ENCODE data around the gene RNF150. TPM values are rescaled to one million over a fixed set of nuclear protein-coding genes. Genes with fewer than 3 reads are reported as not detected.
"Not testable (repeated sequence)": the region's sequence is repeated elsewhere in the genome, so short reads cannot be mapped to it uniquely, and the experiment has no call there.

The RNF150 gene
- total and polyA plus RNA-seq, 9 donors, result 7.6 to 43.2 (median 31.2) TPM

DNA sequence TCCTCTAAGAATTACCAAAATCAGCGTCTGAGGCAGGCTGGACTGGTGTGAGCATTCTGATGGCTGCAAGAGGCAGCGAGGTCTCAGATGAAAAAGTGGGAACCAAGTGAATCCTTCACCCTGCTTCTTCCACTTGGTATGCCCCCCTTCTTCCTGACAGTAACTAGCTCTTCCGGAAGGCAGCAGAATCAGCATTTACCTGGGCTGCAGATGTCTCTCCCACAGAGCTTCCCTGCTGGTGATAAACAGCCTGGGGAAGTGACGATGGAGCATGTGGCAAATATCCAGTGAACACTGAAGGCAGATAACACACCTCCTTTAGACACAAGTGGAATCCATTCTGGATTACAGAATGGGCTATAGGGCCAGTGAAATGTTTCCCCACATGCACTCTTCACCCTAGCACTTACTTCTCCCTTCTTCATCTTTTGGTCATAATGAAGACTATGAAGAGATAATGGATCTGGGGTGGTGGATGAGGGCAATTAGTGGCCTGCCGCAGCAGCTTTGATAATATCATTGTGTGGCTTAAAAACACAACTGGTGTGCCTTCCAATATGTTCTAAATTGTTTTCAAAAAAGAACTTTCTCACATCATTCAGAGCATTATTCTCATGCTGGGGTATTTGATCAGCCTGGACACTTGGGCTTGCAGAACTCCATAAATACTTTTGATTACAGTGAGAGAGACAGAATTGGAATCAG lies 316.3 kb downstream of the RNF150 start:
- no peak overlapping the region for H3K4me3 ChIP-seq
- no peaks in the 10 kb centered on the region for H3K4me1 ChIP-seq (ENCODE audit: insufficient read depth)
- intact Hi-C loops (cut with DNase I), result no loop called here
- DNase-seq, result no peak
- H3K9me3 ChIP-seq, result no peaks in the 10 kb centered on the region
- H3K36me3 ChIP-seq, result no peaks in the 10 kb centered on the region
- H3K27ac ChIP-seq, result no peak overlapping the region
- TF ChIP-seq EP300 (IDR thresholded peaks at IDR 0.05), result no peak
- WGBS, 3 donors, result 78 to 89% (median 88%) methylated on average over 5 of the region's 5 CpGs
- H3K27me3 ChIP-seq, result no peaks in the 10 kb centered on the region

DNA sequence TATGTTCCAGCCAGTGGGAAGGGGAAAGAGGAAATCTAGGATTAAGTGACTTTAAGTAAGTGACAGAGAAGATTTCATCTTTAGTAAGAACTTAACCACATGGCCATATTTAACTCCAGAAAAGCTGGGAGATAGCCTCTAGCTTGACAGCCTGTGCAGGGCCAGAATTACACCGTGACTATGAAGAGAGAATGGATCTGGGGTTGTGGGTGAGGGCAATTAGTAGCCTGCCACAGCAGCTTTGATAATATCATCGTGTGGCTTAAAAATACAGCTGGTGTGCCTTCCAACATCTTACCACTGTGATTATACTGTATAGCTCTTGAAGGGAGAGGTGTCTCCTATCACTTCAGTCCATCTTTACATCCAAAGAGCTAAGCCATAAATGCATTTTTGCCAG lies 319.5 kb downstream of the RNF150 start:
- TF ChIP-seq EP300 (IDR thresholded peaks at IDR 0.05) (no peak), POLR2A (IDR thresholded peaks at IDR 0.05) (no peak)
- TF ChIP-seq, protein P1, sequence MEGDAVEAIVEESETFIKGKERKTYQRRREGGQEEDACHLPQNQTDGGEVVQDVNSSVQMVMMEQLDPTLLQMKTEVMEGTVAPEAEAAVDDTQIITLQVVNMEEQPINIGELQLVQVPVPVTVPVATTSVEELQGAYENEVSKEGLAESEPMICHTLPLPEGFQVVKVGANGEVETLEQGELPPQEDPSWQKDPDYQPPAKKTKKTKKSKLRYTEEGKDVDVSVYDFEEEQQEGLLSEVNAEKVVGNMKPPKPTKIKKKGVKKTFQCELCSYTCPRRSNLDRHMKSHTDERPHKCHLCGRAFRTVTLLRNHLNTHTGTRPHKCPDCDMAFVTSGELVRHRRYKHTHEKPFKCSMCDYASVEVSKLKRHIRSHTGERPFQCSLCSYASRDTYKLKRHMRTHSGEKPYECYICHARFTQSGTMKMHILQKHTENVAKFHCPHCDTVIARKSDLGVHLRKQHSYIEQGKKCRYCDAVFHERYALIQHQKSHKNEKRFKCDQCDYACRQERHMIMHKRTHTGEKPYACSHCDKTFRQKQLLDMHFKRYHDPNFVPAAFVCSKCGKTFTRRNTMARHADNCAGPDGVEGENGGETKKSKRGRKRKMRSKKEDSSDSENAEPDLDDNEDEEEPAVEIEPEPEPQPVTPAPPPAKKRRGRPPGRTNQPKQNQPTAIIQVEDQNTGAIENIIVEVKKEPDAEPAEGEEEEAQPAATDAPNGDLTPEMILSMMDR (IDR thresholded peaks at IDR 0.05), result no peak
- no peaks in the 10 kb centered on the region for H3K36me3 ChIP-seq
- H3K9me3 ChIP-seq, result no peaks in the 10 kb centered on the region
- no peak overlapping the region for H3K4me3 ChIP-seq
- H3K4me1 ChIP-seq (ENCODE audit: insufficient read depth), result peaks cover 8% of the 10 kb centered on the region
- intact Hi-C loops (cut with DNase I), result no loop called here
- no peaks in the 10 kb centered on the region for H3K27me3 ChIP-seq
- 66 to 76% (median 66%) methylated on average over 2 of the region's 2 CpGs for WGBS, 3 donors
- no peak for DNase-seq
- H3K27ac ChIP-seq, result no peak overlapping the region

DNA sequence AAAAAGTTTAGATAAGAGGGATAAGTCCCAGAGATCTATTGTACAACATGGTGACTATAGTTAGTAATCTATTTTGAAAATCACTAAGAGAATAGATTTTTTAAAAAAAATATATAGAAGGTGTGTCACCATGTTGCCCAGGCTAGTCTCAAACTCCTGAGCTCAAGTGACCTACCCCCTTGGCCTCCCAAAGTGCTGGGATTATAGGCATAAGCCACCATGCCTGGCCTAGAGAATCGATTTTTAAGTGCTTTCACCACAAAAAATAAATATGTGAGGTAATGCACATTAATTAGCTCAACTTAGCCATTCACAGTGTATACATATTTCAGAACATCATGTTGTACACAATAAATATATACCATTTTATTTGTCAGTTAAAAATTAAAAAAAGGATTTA lies 320.4 kb downstream of the RNF150 start:
- no peaks in the 10 kb centered on the region for H3K27me3 ChIP-seq
- no peak overlapping the region for H3K27ac ChIP-seq
- H3K4me1 ChIP-seq (ENCODE audit: insufficient read depth), result peaks cover 13% of the 10 kb centered on the region
- H3K4me3 ChIP-seq, result no peak overlapping the region
- intact Hi-C loops (cut with DNase I), result no loop called here
- H3K9me3 ChIP-seq, result no peaks in the 10 kb centered on the region
- TF ChIP-seq, protein P1 (IDR thresholded peaks at IDR 0.05), result no peak
- TF ChIP-seq POLR2A (IDR thresholded peaks at IDR 0.05) (no peak), EP300 (IDR thresholded peaks at IDR 0.05) (no peak)
- 63 to 69% (median 68%) methylated on average over 1 of the region's 1 CpG for WGBS, 3 donors
- H3K36me3 ChIP-seq, result no peaks in the 10 kb centered on the region
- DNase-seq, result no peak

DNA sequence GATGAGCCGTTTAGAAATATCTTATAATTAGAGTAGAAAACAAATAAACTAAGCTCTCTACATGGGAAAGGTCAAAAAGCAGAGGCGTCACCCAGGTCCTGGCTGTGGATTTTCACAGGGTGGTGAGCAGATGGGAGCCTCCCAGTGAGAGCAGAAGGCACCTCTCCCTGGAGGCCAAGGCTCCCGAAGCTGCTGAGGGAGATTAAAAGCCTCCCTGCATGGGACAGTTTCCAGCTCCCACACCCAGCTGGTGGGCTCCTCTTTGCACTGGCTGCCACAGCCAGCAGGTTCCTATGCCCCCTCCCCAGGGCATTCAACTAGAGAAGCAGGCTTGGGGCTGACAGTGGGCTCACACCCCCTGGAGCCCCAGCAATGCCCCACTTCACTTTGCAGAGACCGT lies 321.8 kb downstream of the RNF150 start:
- no peak for DNase-seq
- intact Hi-C loops (cut with DNase I), result no loop called here
- H3K4me1 ChIP-seq (ENCODE audit: insufficient read depth), result peaks cover 17% of the 10 kb centered on the region
- no peaks in the 10 kb centered on the region for H3K36me3 ChIP-seq
- no peak overlapping the region for H3K27ac ChIP-seq
- H3K4me3 ChIP-seq, result no peak overlapping the region
- H3K9me3 ChIP-seq, result no peaks in the 10 kb centered on the region
- no peaks in the 10 kb centered on the region for H3K27me3 ChIP-seq
- TF ChIP-seq POLR2A (IDR thresholded peaks at IDR 0.05), result no peak
- TF ChIP-seq, protein P1 (IDR thresholded peaks at IDR 0.05), result no peak
- no peak for TF ChIP-seq EP300 (IDR thresholded peaks at IDR 0.05)
- WGBS, 3 donors, result 52 to 63% (median 53%) methylated on average over 4 of the region's 4 CpGs

DNA sequence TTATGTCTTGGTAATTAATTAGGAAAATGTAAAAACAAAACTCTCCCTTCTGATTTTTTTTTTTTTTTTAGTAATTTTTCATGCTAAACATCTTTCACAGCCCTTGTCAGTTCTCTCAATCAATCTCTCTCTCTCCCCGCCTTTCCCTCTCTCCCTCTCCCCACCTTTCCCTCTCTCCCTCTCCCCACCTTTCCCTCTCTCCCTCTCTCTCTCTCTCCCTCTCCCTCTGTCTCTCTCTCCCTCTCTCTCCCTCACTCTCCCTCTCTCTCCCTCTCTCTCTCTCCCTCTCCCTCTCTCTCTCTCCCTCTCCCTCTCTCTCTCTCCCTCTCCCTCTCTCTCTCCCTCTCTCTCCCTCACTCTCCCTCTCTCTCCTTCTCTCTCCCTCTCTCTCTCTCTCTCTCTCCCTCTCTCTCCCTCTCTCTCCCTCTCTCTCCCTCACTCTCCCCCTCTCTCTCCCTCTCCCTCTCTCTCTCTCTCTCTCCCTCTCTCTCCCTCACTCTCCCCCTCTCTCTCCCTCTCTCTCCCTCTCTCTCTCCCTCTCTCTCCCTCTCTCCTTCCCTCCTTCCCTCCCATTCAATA lies 322.6 kb downstream of the RNF150 start:
- 90 to 91% (median 91%) methylated on average over 1 of the region's 1 CpG for WGBS, 3 donors
- H3K27me3 ChIP-seq; H3K4me3 ChIP-seq; DNase-seq; H3K27ac ChIP-seq; H3K9me3 ChIP-seq; H3K36me3 ChIP-seq; intact Hi-C loops (cut with DNase I): not testable (repeated sequence)
- peaks cover 17% of the 10 kb centered on the region for H3K4me1 ChIP-seq (ENCODE audit: insufficient read depth)

Other genes with a start within 250 kb of the RNF150 start
- gene ZNF330, start 87.4 kb upstream of the RNF150 start, total RNA-seq, result 10 to 100 TPM; 11.9 to 36.6 (median 34.5) TPM
- 10 to 100 TPM; 23.1 to 41.8 TPM for gene ZNF330, start 87.4 kb upstream of the RNF150 start, polyA plus RNA-seq